ENCODE data around the gene STARD4. TPM values are rescaled to one million over a fixed set of nuclear protein-coding genes. Genes with fewer than 3 reads are reported as not detected.

STARD4 gene
- total and polyA plus RNA-seq, 3 donors from 2014 or later, result 8.0 to 18.0 (median 13.5) TPM

DNA sequence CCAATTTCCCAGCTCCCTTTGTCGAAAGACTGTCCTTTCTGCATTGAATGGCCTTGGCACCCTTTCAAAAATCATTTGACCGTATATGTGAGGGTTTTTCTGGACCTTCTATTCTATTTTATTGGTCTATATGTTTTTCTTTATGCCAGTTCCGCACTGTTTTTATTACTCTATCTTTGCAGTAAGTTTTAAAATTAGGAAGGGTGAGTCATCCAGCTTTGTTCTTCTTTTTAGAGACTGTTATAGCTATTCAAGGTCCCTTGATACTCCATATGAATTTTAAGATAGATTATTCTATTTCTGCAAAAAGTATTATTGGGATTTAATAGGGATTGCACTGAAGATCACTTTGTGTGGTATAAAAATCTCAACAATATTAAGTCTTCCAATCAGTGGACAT lies 44.2 kb upstream of the STARD4 start:
- Histone ChIP-seq H3K27me3 (no peaks in the 10 kb centered on the region), H3K4me3 (no peak overlapping the region), H3K9me3 (no peaks in the 10 kb centered on the region), H3K4me1 (no peaks in the 10 kb centered on the region), H3K36me3 (ENCODE audit: low read depth, missing control alignments) (no peaks in the 10 kb centered on the region), H3K27ac (no peak overlapping the region)
- no peak for DNase-seq
- intact Hi-C loops (cut with DNase I; ENCODE audit: low total_unique reads), result no loop called here
- TF ChIP-seq POLR2A (IDR thresholded peaks at IDR 0.05), result no peak
- TF ChIP-seq, protein P1, sequence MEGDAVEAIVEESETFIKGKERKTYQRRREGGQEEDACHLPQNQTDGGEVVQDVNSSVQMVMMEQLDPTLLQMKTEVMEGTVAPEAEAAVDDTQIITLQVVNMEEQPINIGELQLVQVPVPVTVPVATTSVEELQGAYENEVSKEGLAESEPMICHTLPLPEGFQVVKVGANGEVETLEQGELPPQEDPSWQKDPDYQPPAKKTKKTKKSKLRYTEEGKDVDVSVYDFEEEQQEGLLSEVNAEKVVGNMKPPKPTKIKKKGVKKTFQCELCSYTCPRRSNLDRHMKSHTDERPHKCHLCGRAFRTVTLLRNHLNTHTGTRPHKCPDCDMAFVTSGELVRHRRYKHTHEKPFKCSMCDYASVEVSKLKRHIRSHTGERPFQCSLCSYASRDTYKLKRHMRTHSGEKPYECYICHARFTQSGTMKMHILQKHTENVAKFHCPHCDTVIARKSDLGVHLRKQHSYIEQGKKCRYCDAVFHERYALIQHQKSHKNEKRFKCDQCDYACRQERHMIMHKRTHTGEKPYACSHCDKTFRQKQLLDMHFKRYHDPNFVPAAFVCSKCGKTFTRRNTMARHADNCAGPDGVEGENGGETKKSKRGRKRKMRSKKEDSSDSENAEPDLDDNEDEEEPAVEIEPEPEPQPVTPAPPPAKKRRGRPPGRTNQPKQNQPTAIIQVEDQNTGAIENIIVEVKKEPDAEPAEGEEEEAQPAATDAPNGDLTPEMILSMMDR (IDR thresholded peaks at IDR 0.05), result no peak
- 80 to 82% methylated on average over 3 of the region's 3 CpGs for WGBS, 2 donors

DNA sequence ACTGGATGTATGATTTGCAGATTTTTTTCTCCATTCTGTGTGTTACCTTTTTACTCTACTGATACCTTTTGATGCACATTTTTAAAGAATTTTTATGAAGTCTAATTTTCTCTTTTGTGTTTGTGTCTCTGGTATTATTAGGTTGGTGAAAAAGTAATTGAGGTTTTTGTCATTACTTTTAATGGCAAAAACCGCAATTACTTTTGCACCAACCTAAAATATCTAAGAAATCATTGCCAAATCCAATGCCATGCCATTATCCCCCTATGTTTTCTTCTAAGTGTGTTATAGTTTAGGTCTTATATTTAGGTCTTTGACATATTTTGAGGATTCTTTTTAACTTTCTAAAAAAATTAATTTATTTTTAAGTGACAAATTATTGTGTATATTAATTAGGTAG lies 43.4 kb upstream of the STARD4 start:
- no peak for TF ChIP-seq POLR2A (IDR thresholded peaks at IDR 0.05)
- TF ChIP-seq, protein P1 (IDR thresholded peaks at IDR 0.05), result no peak
- DNase-seq, result no peak
- H3K27ac ChIP-seq, result no peak overlapping the region
- intact Hi-C loops (cut with DNase I; ENCODE audit: low total_unique reads), result no loop called here
- peaks cover 3% of the 10 kb centered on the region for H3K4me1 ChIP-seq
- 88 to 94% methylated on average over 1 of the region's 1 CpG for WGBS, 2 donors
- H3K27me3 ChIP-seq, result no peaks in the 10 kb centered on the region
- H3K4me3 ChIP-seq, result no peak overlapping the region
- H3K9me3 ChIP-seq, result no peaks in the 10 kb centered on the region
- H3K36me3 ChIP-seq (ENCODE audit: low read depth, missing control alignments), result no peaks in the 10 kb centered on the region

DNA sequence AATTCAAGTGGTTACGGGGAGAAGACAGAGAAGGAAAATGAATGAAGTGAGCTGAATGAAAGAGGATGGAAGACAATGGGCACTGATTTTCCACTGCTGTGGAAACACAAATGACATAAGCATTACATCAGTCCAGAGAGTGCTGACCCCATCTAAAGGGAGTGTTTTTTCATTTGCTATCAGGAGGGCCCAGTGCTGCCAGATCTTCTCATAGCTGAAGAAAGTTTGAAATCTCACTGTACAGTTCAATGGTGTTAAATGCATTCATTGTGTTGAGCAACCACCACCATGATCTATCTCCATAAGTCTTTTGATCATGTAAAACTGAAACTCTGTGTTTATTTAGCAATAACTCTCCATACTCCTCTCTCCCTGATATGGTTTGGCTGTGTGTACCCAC lies 41.5 kb upstream of the STARD4 start:
- Histone ChIP-seq H3K36me3 (ENCODE audit: low read depth, missing control alignments) (no peaks in the 10 kb centered on the region), H3K4me3 (no peak overlapping the region), H3K4me1 (peaks cover 8% of the 10 kb centered on the region), H3K27ac (no peak overlapping the region), H3K9me3 (no peaks in the 10 kb centered on the region), H3K27me3 (no peaks in the 10 kb centered on the region)
- intact Hi-C loops (cut with DNase I; ENCODE audit: low total_unique reads), result loop anchor here (5.0 kb wide), 1 partner anchor 593 kb away; no protein-coding TSS in a partner anchor
- TF ChIP-seq POLR2A (IDR thresholded peaks at IDR 0.05), result no peak
- DNase-seq, result no peak
- WGBS, 2 donors, result 3 to 48% methylated on average over 1 of the region's 1 CpG

DNA sequence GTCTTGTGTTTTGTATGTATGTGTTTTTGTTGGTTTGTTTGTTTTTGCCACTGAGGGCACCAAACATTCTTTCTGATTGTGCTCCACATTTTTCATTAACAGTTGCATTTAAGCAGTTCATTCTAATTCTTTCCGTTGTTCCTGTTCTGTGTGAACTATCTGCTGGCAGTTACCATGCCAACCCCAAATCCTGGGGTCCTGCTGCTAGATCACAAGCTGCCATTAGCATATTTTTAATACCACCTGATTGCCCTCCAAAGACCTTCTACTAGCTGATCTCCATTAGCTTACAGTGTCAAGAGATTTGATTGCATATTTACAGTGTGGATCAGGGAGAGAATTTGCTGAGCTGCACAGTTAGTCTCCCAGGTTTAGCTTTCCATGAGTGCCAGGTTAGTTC lies 40.6 kb upstream of the STARD4 start:
- H3K27ac ChIP-seq, result no peak overlapping the region
- no peaks in the 10 kb centered on the region for H3K36me3 ChIP-seq (ENCODE audit: low read depth, missing control alignments)
- H3K27me3 ChIP-seq, result no peaks in the 10 kb centered on the region
- WGBS, 2 donors, result 87 to 94% methylated on average over 1 of the region's 1 CpG
- intact Hi-C loops (cut with DNase I; ENCODE audit: low total_unique reads), result loop anchor here (5.0 kb wide), 1 partner anchor 594 kb away; no protein-coding TSS in a partner anchor
- no peak for DNase-seq
- no peaks in the 10 kb centered on the region for H3K9me3 ChIP-seq
- H3K4me1 ChIP-seq, result peaks cover 8% of the 10 kb centered on the region
- no peak overlapping the region for H3K4me3 ChIP-seq
- TF ChIP-seq, protein P1 (IDR thresholded peaks at IDR 0.05), result no peak
- no peak for TF ChIP-seq POLR2A (IDR thresholded peaks at IDR 0.05)

DNA sequence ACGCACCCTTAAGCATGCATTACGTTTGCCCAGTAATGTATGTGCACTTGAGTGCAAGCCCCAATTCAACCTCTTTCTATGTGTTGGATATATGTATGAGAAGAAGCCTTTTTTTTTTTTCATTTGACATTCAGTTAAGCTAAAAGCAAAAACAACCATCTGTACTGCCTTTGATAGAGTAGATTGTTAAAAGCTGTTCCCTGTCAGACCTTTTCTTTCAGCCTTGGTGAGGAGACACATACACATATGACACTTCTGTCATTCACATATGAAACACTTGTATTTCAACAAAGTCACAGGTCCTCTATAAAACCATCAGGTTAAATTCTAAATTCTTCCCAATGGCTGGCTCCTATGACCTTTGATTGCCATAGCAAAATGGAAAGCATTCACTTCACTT lies 40.2 kb upstream of the STARD4 start:
- intact Hi-C loops (cut with DNase I; ENCODE audit: low total_unique reads), result loop anchor here (5.0 kb wide), 1 partner anchor 595 kb away; no protein-coding TSS in a partner anchor
- H3K4me3 ChIP-seq, result no peak overlapping the region
- H3K27me3 ChIP-seq, result no peaks in the 10 kb centered on the region
- no peaks in the 10 kb centered on the region for H3K36me3 ChIP-seq (ENCODE audit: low read depth, missing control alignments)
- no peak for TF ChIP-seq POLR2A (IDR thresholded peaks at IDR 0.05)
- TF ChIP-seq, protein P1 (IDR thresholded peaks at IDR 0.05), result no peak
- no peak for DNase-seq
- no peaks in the 10 kb centered on the region for H3K9me3 ChIP-seq
- WGBS, 2 donors, result 85 to 90% methylated on average over 2 of the region's 2 CpGs
- H3K4me1 ChIP-seq, result peaks cover 8% of the 10 kb centered on the region
- no peak overlapping the region for H3K27ac ChIP-seq

All from testis (tissue), 3 donors.